MM.1S (cell line): Measurements from ENCODE around the gene OR51E1.

Source experiments
- EZH2phosphoT487 ChIP-seq: fragments of 300-600 bp; sonication (generic); IDR thresholded peaks from 2 replicates; pipeline ENCODE4 v1.6.1; 2018; ENCODE audit warnings: antibody characterized with exemption, low read length
- TF ChIP-seq, protein P1 (sequence below): fragments of 300-600 bp; sonication (generic); IDR thresholded peaks from 2 replicates; pipeline ENCODE4 v1.5.1; 2016; ENCODE audit warnings: antibody characterized with exemption, low read length, mixed read lengths

- TF ChIP-seq, protein P1, sequence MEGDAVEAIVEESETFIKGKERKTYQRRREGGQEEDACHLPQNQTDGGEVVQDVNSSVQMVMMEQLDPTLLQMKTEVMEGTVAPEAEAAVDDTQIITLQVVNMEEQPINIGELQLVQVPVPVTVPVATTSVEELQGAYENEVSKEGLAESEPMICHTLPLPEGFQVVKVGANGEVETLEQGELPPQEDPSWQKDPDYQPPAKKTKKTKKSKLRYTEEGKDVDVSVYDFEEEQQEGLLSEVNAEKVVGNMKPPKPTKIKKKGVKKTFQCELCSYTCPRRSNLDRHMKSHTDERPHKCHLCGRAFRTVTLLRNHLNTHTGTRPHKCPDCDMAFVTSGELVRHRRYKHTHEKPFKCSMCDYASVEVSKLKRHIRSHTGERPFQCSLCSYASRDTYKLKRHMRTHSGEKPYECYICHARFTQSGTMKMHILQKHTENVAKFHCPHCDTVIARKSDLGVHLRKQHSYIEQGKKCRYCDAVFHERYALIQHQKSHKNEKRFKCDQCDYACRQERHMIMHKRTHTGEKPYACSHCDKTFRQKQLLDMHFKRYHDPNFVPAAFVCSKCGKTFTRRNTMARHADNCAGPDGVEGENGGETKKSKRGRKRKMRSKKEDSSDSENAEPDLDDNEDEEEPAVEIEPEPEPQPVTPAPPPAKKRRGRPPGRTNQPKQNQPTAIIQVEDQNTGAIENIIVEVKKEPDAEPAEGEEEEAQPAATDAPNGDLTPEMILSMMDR: peak; percentile 89
- no peak for TF ChIP-seq EZH2phosphoT487
Observed at GRCh38 chr11:4636962-4637661, 6.7 kb upstream of the OR51E1 start, which contains the start of gene OR51D1.
